HCT116 (cell line): ENCODE results near the gene INTS2. TPM values are rescaled to one million over a fixed set of nuclear protein-coding genes. Genes with fewer than 3 reads are reported as not detected.

ENCODE experiments used
- ATAC-seq: fragments of 200-7000 bp; cut with Tn5 transposase; 2 replicates; pipeline ENCODE4 v1.9.1; 2020; ENCODE audit warnings: mild to moderate bottlenecking, moderate library complexity
- BruUV-seq: library from RNA; stranded (reverse); fragments of 400-500 nt; replicated peaks from 2 replicates; lab custom pipeline; 2021; lab: Mats Ljungman, UMichigan
- CTCF ChIA-PET: fragments of 300-600 bp; sonication (Branson Sonifier 250); formaldehyde crosslinking; loops from one replicate; lab custom pipeline; 2021; ENCODE audit warnings: antibody characterized with exemption; lab: Charles Lee
- POLR2A ChIA-PET: fragments of 300-600, 350-600 bp; sonication (Branson Sonifier 250); formaldehyde crosslinking; loops from one replicate; lab custom pipeline; 2021; ENCODE audit warnings: antibody characterized with exemption; lab: Charles Lee
- RAD21 ChIA-PET, 2 experiments: fragments of 300-600 bp; sonication (Branson Sonifier 250); formaldehyde crosslinking; loops; one replicate each; lab custom pipeline; 2023; ENCODE audit warnings: low total read pairs in 2 of 2; ENCODE audit not compliant: uncharacterized antibody in 2 of 2, unreplicated experiment in 2 of 2, low non-redundant PET in 1 of 2; lab: Charles Lee
- DNase-seq: peaks from one replicate; pipeline ENCODE4 v3.0.0-alpha.2; 2010; ENCODE audit warnings: low read depth, low spot score
- H2AFZ ChIP-seq: fragments of 200-600 bp; shearing (Covaris generic), sonication (generic); 2 replicates; pipeline ENCODE4 v1.6.1; 2017; ENCODE audit warnings: low read depth, mixed run types, mixed read lengths, antibody characterized with exemption, low read length; ENCODE audit not compliant: poor library complexity, severe bottlenecking
- H3K27ac ChIP-seq: 2 replicates; pipeline ENCODE4 v1.5.1; 2012; ENCODE audit warnings: low read depth, low read length
- H3K27me3 ChIP-seq: fragments of 200-600 bp; sonication (generic); 2 replicates; pipeline ENCODE4 v1.6.1; 2016; ENCODE audit warnings: mixed run types, low read length, mixed read lengths; ENCODE audit not compliant: insufficient read depth
- H3K36me3 ChIP-seq, 2 experiments: fragments of 200-500 bp in 1 of 2; fragments of 200-600 bp in 1 of 2; sonication (Bioruptor generic) in 1 of 2; sonication (generic) in 1 of 2; 2 replicates each; pipeline versions ENCODE4 v1.5.1 to v1.6.1; 2014 to 2016; ENCODE audit warnings: low read length in 2 of 2, inconsistent platforms in 1 of 2, mixed read lengths in 1 of 2, mixed run types in 1 of 2; ENCODE audit not compliant: insufficient read depth in 2 of 2, control insufficient read depth in 1 of 2
- H3K4me1 ChIP-seq, 2 experiments: fragments of 200-600 bp in 1 of 2; sonication (generic) in 1 of 2; 2 replicates each; pipeline versions ENCODE4 v1.5.1 to v1.6.1; 2012 to 2017; ENCODE audit warnings: low read length in 2 of 2, inconsistent platforms in 1 of 2, mild to moderate bottlenecking in 1 of 2, mixed read lengths in 1 of 2, mixed run types in 1 of 2, moderate library complexity in 1 of 2; ENCODE audit not compliant: insufficient read depth in 2 of 2, control insufficient read depth in 1 of 2
- H3K4me2 ChIP-seq: fragments of 200-600 bp; sonication (generic); 2 replicates; pipeline ENCODE4 v1.6.1; 2017; ENCODE audit warnings: mixed run types, low read length, mixed read lengths
- H3K4me3 ChIP-seq, 2 experiments: fragments of 200-600 bp in 1 of 2; sonication (generic) in 1 of 2; replicated peaks in 1 of 2; 2 replicates each; pipeline ENCODE4 v1.5.1; 2011 to 2016; ENCODE audit warnings: low read length in 2 of 2, control low read depth in 1 of 2, low read depth in 1 of 2, mild to moderate bottlenecking in 1 of 2, mixed read lengths in 1 of 2, mixed run types in 1 of 2
- H3K79me2 ChIP-seq: fragments of 200-600 bp; sonication (generic); 2 replicates; pipeline ENCODE4 v1.6.1; 2017; ENCODE audit warnings: mild to moderate bottlenecking, mixed run types, low read length, moderate library complexity, mixed read lengths; ENCODE audit not compliant: insufficient read depth
- H3K9ac ChIP-seq: fragments of 200-600 bp; sonication (generic); 2 replicates; pipeline ENCODE4 v1.6.1; 2016; ENCODE audit warnings: low read length, mixed read lengths
- H3K9me2 ChIP-seq: fragments of 200-600 bp; sonication (generic), shearing (Covaris generic); 2 replicates; pipeline ENCODE4 v1.6.1; 2017; ENCODE audit warnings: mixed run types, mild to moderate bottlenecking, moderate library complexity; ENCODE audit not compliant: insufficient read depth
- H3K9me3 ChIP-seq, 2 experiments: fragments of 200-500 bp in 1 of 2; fragments of 200-600 bp in 1 of 2; sonication (Bioruptor generic) in 1 of 2; sonication (generic) in 1 of 2; 2 replicates each; pipeline ENCODE4 v1.6.1; 2014 to 2017; ENCODE audit warnings: low read length in 2 of 2, mixed read lengths in 2 of 2, inconsistent platforms in 1 of 2, low read depth in 1 of 2, mild to moderate bottlenecking in 1 of 2, mixed run types in 1 of 2, moderate library complexity in 1 of 2; ENCODE audit not compliant: control insufficient read depth in 1 of 2, insufficient read depth in 1 of 2
- H4K20me1 ChIP-seq: fragments of 200-600 bp; sonication (generic), shearing (Covaris generic); 2 replicates; pipeline ENCODE4 v1.6.1; 2017; ENCODE audit warnings: mixed run types, mild to moderate bottlenecking, moderate library complexity; ENCODE audit not compliant: insufficient read depth
- CEBPB ChIP-seq: IDR thresholded peaks from 2 replicates; pipeline ENCODE4 v1.6.1; 2012; ENCODE audit warnings: low read depth
- JUND ChIP-seq: IDR thresholded peaks from 2 replicates; pipeline ENCODE4 v1.6.1; 2012
- POLR2A ChIP-seq: IDR thresholded peaks from 2 replicates; pipeline ENCODE4 v1.7.0; 2011; ENCODE audit warnings: borderline replicate concordance; ENCODE audit not compliant: insufficient read depth, insufficient read length; ENCODE audit errors: extremely low read depth
- POLR2AphosphoS5 ChIP-seq: IDR thresholded peaks from 2 replicates; pipeline ENCODE4 v1.6.1; 2011; ENCODE audit warnings: mild to moderate bottlenecking, low read depth, low read length, moderate library complexity
- SIN3A ChIP-seq: IDR thresholded peaks from 2 replicates; pipeline ENCODE4 v1.6.1; 2012; ENCODE audit warnings: low read depth
- SRF ChIP-seq: IDR thresholded peaks from 2 replicates; pipeline ENCODE4 v1.6.1; 2012; ENCODE audit warnings: low read depth
- TCF7L2 ChIP-seq: IDR thresholded peaks from 2 replicates; pipeline ENCODE4 v1.7.0; 2011; ENCODE audit warnings: borderline replicate concordance, inconsistent platforms; ENCODE audit not compliant: insufficient read depth, insufficient read length; ENCODE audit errors: extremely low read depth
- ZFX ChIP-seq: fragments of 450-650 bp; IDR thresholded peaks from 2 replicates; pipeline ENCODE4 v1.6.1; 2017
- intact Hi-C: fragments of 100-400 bp; cut with micrococcal nuclease; formaldehyde crosslinking; loops from 2 replicates; pipeline ENCODE4 v1.10.0; 2022
- total RNA-seq: library from RNA; stranded (reverse); gene quantifications from one replicate; pipeline ENCODE4 v1.2.1, GENCODE V29; 2021; ENCODE audit not compliant: unreplicated experiment
- TF ChIP-seq, protein P1 (sequence below): IDR thresholded peaks from 2 replicates; pipeline ENCODE4 v1.6.1; 2012
- TF ChIP-seq, protein P2 (sequence below), 3 experiments: fragments of 200-600 bp in 1 of 3; sonication (generic) in 1 of 3; IDR thresholded peaks in 2 of 3; conservative IDR thresholded peaks in 1 of 3; 2 replicates each; pipeline ENCODE4 v1.5.1; 2012 to 2017; ENCODE audit warnings: low read depth in 2 of 3, low read length in 2 of 3, antibody characterized with exemption in 1 of 3, borderline replicate concordance in 1 of 3, control low read depth in 1 of 3, mild to moderate bottlenecking in 1 of 3, mixed read lengths in 1 of 3, mixed run types in 1 of 3, moderate library complexity in 1 of 3; ENCODE audit not compliant: insufficient read depth in 1 of 3

Gene INTS2
- total RNA-seq, 1 experiment from 2014 or later = 40.5 TPM

DNA sequence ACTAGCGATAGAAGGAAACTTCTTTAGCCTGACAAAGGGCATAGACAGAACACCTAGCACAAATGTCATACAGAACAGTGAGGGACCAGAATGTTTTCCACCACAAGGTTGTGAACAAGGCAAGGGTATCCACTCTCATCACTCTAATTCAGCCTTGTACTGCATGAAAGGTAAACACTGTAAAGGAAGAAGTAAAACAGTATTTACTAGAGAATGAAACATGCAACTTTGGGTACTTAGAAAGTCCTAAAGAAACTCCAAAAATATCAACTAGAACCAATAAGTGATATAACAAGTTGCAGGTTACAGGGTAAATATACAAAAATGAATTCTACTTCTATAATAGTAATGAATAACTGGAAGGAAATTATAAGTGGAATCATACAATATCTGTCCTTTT is 96.7 kb downstream of the INTS2 start:
- RAD21 ChIA-PET = no interaction called here

More for the DNA sequence above, 96.7 kb downstream of the INTS2 start:
- Histone ChIP-seq H3K4me1 (peaks cover 17 to 21% of the 10 kb centered on the region in 2 experiments), H3K9me2 (no peaks in the 10 kb centered on the region), H3K27ac (no peak overlapping the region), H4K20me1 (no peaks in the 10 kb centered on the region), H3K27me3 (no peaks in the 10 kb centered on the region), H3K9me3 (peaks cover 0 to 4% of the 10 kb centered on the region in 2 experiments; a peak in 1 of 4 replicates), H3K36me3 (peaks cover 0 to 14% of the 10 kb centered on the region in 2 experiments; a peak in 2 of 4 replicates), H3K9ac (no peak overlapping the region), H3K79me2 (peaks cover 10% of the 10 kb centered on the region; the same call in 1 of the 2 replicates), H2AFZ (no peak overlapping the region), H3K4me3 (no peak overlapping the region), H3K4me2 (no peak overlapping the region)
- ATAC-seq = no peak
- TF ChIP-seq POLR2AphosphoS5 (no peak), JUND (no peak), CEBPB (no peak), POLR2A (no peak), TCF7L2 (no peak), SIN3A (no peak), ZFX (no peak), SRF (no peak)
- TF ChIP-seq, protein P1, sequence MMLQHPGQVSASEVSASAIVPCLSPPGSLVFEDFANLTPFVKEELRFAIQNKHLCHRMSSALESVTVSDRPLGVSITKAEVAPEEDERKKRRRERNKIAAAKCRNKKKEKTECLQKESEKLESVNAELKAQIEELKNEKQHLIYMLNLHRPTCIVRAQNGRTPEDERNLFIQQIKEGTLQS = no peak
- TF ChIP-seq, protein P2, sequence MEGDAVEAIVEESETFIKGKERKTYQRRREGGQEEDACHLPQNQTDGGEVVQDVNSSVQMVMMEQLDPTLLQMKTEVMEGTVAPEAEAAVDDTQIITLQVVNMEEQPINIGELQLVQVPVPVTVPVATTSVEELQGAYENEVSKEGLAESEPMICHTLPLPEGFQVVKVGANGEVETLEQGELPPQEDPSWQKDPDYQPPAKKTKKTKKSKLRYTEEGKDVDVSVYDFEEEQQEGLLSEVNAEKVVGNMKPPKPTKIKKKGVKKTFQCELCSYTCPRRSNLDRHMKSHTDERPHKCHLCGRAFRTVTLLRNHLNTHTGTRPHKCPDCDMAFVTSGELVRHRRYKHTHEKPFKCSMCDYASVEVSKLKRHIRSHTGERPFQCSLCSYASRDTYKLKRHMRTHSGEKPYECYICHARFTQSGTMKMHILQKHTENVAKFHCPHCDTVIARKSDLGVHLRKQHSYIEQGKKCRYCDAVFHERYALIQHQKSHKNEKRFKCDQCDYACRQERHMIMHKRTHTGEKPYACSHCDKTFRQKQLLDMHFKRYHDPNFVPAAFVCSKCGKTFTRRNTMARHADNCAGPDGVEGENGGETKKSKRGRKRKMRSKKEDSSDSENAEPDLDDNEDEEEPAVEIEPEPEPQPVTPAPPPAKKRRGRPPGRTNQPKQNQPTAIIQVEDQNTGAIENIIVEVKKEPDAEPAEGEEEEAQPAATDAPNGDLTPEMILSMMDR (IDR thresholded peaks at IDR 0.05 in 2 of 3, conservative IDR thresholded peaks at IDR 0.05 in 1 of 3; ENCODE audit: borderline replicate concordance in 1 of 3, insufficient read depth in 1 of 3, low read depth in 2 of 3, low read length in 2 of 3) = no peak
- ChIA-PET CTCF (no interaction called here), POLR2A (no interaction called here)
- no TSS peak for BruUV-seq
- intact Hi-C loops = loop anchor here (10.0 kb wide), 2 partner anchors 826 to 1106 kb away; no protein-coding TSS in a partner anchor
- DNase-seq = no peak
